Activated B cell treated with CpG ODN at 0.5 μM for 24 hours (primary cell): ENCODE data around the gene SRGAP1. TPM values are rescaled to one million over a fixed set of nuclear protein-coding genes. Genes with fewer than 3 reads are reported as not detected.

Experiments used
- ATAC-seq: fragments of 200-7000 bp; cut with Tn5 transposase; one replicate; pipeline ENCODE4 v1.10.0; 2021; ENCODE audit warnings: low read depth, mild to moderate bottlenecking, moderate library complexity
- CTCF ChIA-PET: fragments of 350-600 bp; sonication (Branson Sonifier 250); formaldehyde crosslinking; loops from one replicate; lab custom pipeline; 2021; ENCODE audit warnings: antibody characterized with exemption; lab: Charles Lee
- POLR2A ChIA-PET: fragments of 350-600 bp; sonication (Branson Sonifier 250); formaldehyde crosslinking; loops from one replicate; lab custom pipeline; 2021; ENCODE audit warnings: antibody characterized with exemption; lab: Charles Lee
- DNase-seq: peaks from one replicate; pipeline ENCODE4 v3.0.0; 2022
- H3K27ac Mint-ChIP-seq: one replicate; pipeline ENCODE4 v1.8.0; 2020; ENCODE audit warnings: mixed read lengths
- H3K27me3 Mint-ChIP-seq: one replicate; pipeline ENCODE4 v1.8.0; 2021; ENCODE audit warnings: mixed read lengths
- H3K36me3 Mint-ChIP-seq: one replicate; pipeline ENCODE4 v1.8.0; 2021; ENCODE audit warnings: low read depth, mixed read lengths
- H3K4me1 Mint-ChIP-seq: one replicate; pipeline ENCODE4 v1.8.0; 2021; ENCODE audit warnings: mixed read lengths
- H3K4me3 Mint-ChIP-seq: one replicate; pipeline ENCODE4 v1.8.0; 2020; ENCODE audit warnings: mild to moderate bottlenecking, mixed read lengths
- H3K9me3 Mint-ChIP-seq: one replicate; pipeline ENCODE4 v1.8.0; 2020; ENCODE audit warnings: mixed read lengths
- intact Hi-C: fragments of 100-400 bp; cut with micrococcal nuclease; formaldehyde crosslinking; loops from one replicate; pipeline ENCODE4 v1.15.1; 2024
- total RNA-seq: library from RNA; stranded (reverse); gene quantifications from 2 replicates; pipeline ENCODE4 v1.2.3, GENCODE V29; 2022
- TF ChIP-seq, protein P1 (sequence below): fragments of 200-600 bp; IDR thresholded peaks from one replicate; pipeline ENCODE4 v1.8.0; 2022; ENCODE audit warnings: antibody characterized with exemption, mild to moderate bottlenecking

SRGAP1 gene
- total RNA-seq, 1 donor from 2014 or later = 1.1 TPM

DNA sequence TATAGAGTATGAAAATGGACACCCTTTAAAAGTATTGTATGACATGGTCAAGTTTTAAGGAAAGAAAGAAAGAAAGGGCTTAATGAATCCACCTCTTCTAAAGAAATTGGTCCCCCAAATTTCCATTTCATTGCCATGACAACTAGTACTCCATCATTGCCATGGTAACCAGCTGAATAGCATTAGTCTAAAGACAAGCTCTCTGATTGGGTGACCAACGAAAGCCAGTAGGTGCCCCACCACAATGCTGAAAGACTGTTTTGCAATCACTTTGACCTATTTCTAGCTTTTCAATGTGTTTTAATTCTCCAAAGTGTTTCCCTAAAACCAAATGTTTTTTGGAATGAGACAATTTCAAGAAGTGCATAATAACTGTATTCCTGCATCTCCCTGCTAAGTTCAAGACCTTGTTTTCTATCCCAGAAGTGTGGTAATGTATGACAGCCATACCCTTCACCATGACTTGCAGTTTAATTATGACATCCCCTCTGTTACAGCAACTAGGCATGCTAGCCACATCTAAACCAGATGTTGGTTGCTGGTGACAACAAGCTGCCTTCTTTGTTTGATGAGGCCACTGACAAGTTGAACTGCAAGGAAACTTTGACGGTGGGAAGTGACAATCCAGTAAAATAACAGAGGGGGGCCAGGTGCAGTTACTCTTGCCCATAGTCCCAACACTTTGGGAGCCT lies 330.9 kb downstream of the SRGAP1 start:
- intact Hi-C loops = no loop called here
- DNase-seq = no peak
- POLR2A ChIA-PET = no interaction called here
- no peak overlapping the region for H3K27ac Mint-ChIP-seq
- H3K9me3 Mint-ChIP-seq = no peaks in the 10 kb centered on the region
- no peaks in the 10 kb centered on the region for H3K4me1 Mint-ChIP-seq
- TF ChIP-seq, protein P1, sequence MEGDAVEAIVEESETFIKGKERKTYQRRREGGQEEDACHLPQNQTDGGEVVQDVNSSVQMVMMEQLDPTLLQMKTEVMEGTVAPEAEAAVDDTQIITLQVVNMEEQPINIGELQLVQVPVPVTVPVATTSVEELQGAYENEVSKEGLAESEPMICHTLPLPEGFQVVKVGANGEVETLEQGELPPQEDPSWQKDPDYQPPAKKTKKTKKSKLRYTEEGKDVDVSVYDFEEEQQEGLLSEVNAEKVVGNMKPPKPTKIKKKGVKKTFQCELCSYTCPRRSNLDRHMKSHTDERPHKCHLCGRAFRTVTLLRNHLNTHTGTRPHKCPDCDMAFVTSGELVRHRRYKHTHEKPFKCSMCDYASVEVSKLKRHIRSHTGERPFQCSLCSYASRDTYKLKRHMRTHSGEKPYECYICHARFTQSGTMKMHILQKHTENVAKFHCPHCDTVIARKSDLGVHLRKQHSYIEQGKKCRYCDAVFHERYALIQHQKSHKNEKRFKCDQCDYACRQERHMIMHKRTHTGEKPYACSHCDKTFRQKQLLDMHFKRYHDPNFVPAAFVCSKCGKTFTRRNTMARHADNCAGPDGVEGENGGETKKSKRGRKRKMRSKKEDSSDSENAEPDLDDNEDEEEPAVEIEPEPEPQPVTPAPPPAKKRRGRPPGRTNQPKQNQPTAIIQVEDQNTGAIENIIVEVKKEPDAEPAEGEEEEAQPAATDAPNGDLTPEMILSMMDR = no peak
- H3K27me3 Mint-ChIP-seq = no peaks in the 10 kb centered on the region
- CTCF ChIA-PET = no interaction called here
- H3K36me3 Mint-ChIP-seq = no peaks in the 10 kb centered on the region
- no peak overlapping the region for H3K4me3 Mint-ChIP-seq
- no peak for ATAC-seq

DNA sequence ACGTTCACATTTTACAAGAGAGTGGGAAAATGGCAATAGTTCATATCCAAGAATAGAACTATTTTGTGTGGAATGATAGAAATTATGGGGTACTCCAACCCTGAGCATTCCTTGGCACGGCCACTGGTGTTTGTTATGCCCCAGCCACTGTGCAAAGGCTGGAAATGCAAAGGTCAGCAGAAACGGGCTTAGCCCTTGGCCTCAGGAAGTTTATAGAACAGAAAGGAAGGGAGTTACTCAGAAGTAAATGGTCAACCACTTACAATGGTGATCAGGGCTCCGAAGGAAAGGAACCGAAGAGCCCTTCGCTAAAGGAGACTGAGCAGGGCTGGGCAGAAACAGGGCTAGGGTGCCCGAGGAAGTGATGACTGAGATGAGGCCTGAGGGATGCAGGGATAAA lies 332.5 kb downstream of the SRGAP1 start:
- H3K27me3 Mint-ChIP-seq = no peaks in the 10 kb centered on the region

DNA sequence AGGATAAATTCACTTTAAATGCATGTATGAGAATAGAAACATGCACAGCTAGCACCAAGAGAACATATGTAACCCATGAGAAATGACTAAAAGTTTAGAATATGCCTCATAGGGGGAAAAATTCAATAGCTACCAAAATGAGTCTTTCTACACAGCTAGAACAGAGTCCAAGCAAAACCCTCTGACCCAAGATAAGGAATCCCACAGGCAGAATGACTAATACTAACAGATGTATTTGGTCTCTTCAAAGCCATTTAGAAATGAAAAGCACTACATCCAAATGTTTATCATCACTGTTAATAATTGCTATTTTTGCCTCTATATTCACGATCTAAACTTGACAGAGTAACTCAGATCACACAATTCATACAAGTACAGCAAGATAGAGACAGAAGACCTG lies 333.6 kb downstream of the SRGAP1 start:
- Mint-ChIP-seq H3K36me3 (peaks cover 4% of the 10 kb centered on the region), H3K27ac (no peak overlapping the region), H3K9me3 (peaks cover 3% of the 10 kb centered on the region), H3K4me3 (no peak overlapping the region), H3K4me1 (no peaks in the 10 kb centered on the region), H3K27me3 (no peaks in the 10 kb centered on the region)
- TF ChIP-seq, protein P1 = no peak
- no peak for DNase-seq
- ATAC-seq = no peak
- CTCF ChIA-PET = interaction anchor here (0.5 kb wide), 1 partner anchor 155 kb away, joined by 3 read pairs; no protein-coding TSS in a partner anchor
- POLR2A ChIA-PET = no interaction called here
- intact Hi-C loops = no loop called here

More for the DNA sequence above, 332.5 kb downstream of the SRGAP1 start:
- Mint-ChIP-seq H3K9me3 (no peaks in the 10 kb centered on the region), H3K4me1 (no peaks in the 10 kb centered on the region), H3K4me3 (no peak overlapping the region), H3K36me3 (no peaks in the 10 kb centered on the region), H3K27ac (no peak overlapping the region)
- intact Hi-C loops = no loop called here
- TF ChIP-seq, protein P1 = no peak
- no peak for DNase-seq
- ATAC-seq = no peak
- ChIA-PET CTCF (no interaction called here), POLR2A (no interaction called here)

DNA sequence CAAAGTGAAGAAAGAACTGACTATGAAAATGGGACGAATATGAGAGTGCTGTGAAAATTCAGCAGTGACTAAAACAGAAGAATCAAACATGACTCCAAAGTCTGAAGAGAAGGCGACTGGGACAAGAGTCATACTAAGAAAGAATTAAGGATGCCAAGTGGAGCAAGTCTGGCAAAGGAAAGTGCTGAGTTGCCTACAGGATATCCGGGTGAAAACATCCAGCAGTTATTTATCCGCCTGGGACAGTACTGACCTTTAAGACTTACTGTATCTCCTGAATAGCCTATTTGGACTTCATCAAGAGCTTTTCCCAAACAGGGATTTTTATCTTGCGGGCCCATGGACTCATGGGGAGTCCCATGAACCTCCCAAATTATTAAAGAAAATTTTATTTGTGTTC lies 336.5 kb downstream of the SRGAP1 start:
- Mint-ChIP-seq H3K9me3 (peaks cover 3% of the 10 kb centered on the region), H3K4me3 (no peak overlapping the region), H3K4me1 (no peaks in the 10 kb centered on the region), H3K27ac (no peak overlapping the region), H3K27me3 (no peaks in the 10 kb centered on the region), H3K36me3 (peaks cover 6% of the 10 kb centered on the region)
- POLR2A ChIA-PET = no interaction called here
- intact Hi-C loops = no loop called here
- CTCF ChIA-PET = no interaction called here
- TF ChIP-seq, protein P1 = no peak
- no peak for DNase-seq
- ATAC-seq = no peak

DNA sequence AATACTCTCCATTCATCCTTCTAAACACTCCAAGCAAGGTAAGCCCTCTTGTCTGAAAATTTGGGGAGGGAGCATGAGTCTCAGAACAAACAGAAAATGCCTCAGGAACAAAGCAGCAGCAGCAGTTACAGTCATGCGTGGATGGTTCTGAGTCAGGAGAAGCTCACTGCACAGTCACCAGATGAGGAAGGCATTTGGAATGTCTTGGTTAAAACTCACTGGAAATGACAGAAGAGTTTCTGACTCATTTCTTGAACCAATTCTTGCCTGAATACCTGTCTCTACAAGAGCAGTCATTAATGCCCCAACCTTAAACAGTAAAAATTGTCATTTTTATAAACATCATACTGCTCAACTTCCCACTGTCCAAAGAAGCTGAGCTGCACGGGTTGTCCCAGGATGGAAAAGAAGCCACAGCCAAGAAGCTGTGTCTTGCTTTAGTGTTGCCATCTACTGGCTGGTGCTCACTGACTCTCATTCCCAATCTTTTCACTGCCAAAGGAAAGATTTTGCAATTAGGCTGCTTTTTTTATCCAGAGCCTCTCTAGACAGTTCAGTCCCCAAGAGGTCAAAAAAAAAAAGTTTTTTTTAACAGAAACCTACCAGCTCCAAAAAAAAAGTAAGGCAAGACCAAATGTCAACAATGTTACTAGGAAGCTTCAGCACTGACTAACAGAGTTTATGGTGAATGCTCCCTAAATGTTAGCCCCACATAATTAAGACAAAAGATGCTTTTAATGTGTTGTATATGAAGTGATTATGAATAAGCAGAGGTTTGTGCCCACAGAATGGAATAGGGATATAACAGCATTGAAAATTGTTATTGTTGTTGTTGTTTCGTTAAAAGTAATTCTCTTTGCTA lies 337.2 kb downstream of the SRGAP1 start:
- Mint-ChIP-seq H3K9me3 (peaks cover 3% of the 10 kb centered on the region), H3K27me3 (no peaks in the 10 kb centered on the region), H3K4me1 (no peaks in the 10 kb centered on the region), H3K4me3 (no peak overlapping the region), H3K27ac (no peak overlapping the region), H3K36me3 (peaks cover 6% of the 10 kb centered on the region)
- TF ChIP-seq, protein P1 = no peak
- POLR2A ChIA-PET = no interaction called here
- DNase-seq (no peak), ATAC-seq (no peak)
- intact Hi-C loops = no loop called here
- CTCF ChIA-PET = no interaction called here
